ENCODE measurements around the gene GRIN1. TPM values are rescaled to one million over a fixed set of nuclear protein-coding genes. Genes with fewer than 3 reads are reported as not detected.

Gene GRIN1
- total RNA-seq, 1 experiment from 2014 or later, result not detected

GRCh38 chr9:137184881-137185660 is 46.1 kb downstream of the GRIN1 start:
- DNase-seq, result no peak
- Histone ChIP-seq H3K9me3 (ENCODE audit: insufficient read depth, low read depth) (no peaks in the 10 kb centered on the region), H3K79me2 (ENCODE audit: low read depth) (peaks cover 28% of the 10 kb centered on the region), H3K27me3 (ENCODE audit: insufficient read depth, low read depth) (no peaks in the 10 kb centered on the region), H4K20me1 (ENCODE audit: insufficient read depth) (peaks cover 8% of the 10 kb centered on the region), H3K36me3 (ENCODE audit: low read depth) (no peaks in the 10 kb centered on the region), H2AFZ (no peak overlapping the region), H3K4me1 (replicated peaks; ENCODE audit: insufficient read depth) (peaks cover 23% of the 10 kb centered on the region), H3K4me2 (no peak overlapping the region), H3K9me2 (ENCODE audit: insufficient read depth) (no peaks in the 10 kb centered on the region), H3K4me3 (no peak overlapping the region), H3K27ac (no peak overlapping the region), H3F3A (ENCODE audit: insufficient read depth, low read depth) (peaks cover 16% of the 10 kb centered on the region)
- POLR2A ChIA-PET (ENCODE audit: unreplicated experiment), result no interaction called here
- no TSS peak for BruUV-seq (replicated peaks)
- intact Hi-C loops (cut with micrococcal nuclease; ENCODE audit: unreplicated experiment), result no loop called here
- TF ChIP-seq CTCF (conservative IDR thresholded peaks at IDR 0.05) (no peak), EZH2 (IDR thresholded peaks at IDR 0.05; ENCODE audit: low read depth) (no peak)
- CTCF ChIA-PET, result no interaction called here

- ChIA-PET CTCF (no interaction called here), POLR2A (ENCODE audit: unreplicated experiment) (no interaction called here)
- intact Hi-C loops (cut with micrococcal nuclease; ENCODE audit: unreplicated experiment), result no loop called here
- Histone ChIP-seq H3F3A (ENCODE audit: insufficient read depth, low read depth) (peaks cover 18% of the 10 kb centered on the region), H3K4me2 (no peak overlapping the region), H2AFZ (no peak overlapping the region), H3K79me2 (ENCODE audit: low read depth) (peaks cover 30% of the 10 kb centered on the region), H3K4me3 (no peak overlapping the region), H3K36me3 (ENCODE audit: low read depth) (no peaks in the 10 kb centered on the region), H3K27ac (no peak overlapping the region), H3K27me3 (ENCODE audit: insufficient read depth, low read depth) (no peaks in the 10 kb centered on the region), H4K20me1 (ENCODE audit: insufficient read depth) (peaks cover 11% of the 10 kb centered on the region), H3K9me2 (ENCODE audit: insufficient read depth) (no peaks in the 10 kb centered on the region), H3K9me3 (ENCODE audit: insufficient read depth, low read depth) (no peaks in the 10 kb centered on the region), H3K4me1 (replicated peaks; ENCODE audit: insufficient read depth) (peaks cover 32% of the 10 kb centered on the region)
- DNase-seq, result no peak
- TF ChIP-seq EZH2 (IDR thresholded peaks at IDR 0.05; ENCODE audit: low read depth) (no peak), CTCF (conservative IDR thresholded peaks at IDR 0.05) (no peak)
- BruUV-seq (replicated peaks), result no TSS peak
Measured at GRCh38 chr9:137185921-137186320, 47.0 kb downstream of the GRIN1 start.

GRCh38 chr9:137186385-137186784 is 47.4 kb downstream of the GRIN1 start:
- intact Hi-C loops (cut with micrococcal nuclease; ENCODE audit: unreplicated experiment), result no loop called here
- Histone ChIP-seq H2AFZ (no peak overlapping the region), H3K36me3 (ENCODE audit: low read depth) (no peaks in the 10 kb centered on the region), H3F3A (ENCODE audit: insufficient read depth, low read depth) (peaks cover 18% of the 10 kb centered on the region), H4K20me1 (ENCODE audit: insufficient read depth) (peaks cover 11% of the 10 kb centered on the region), H3K27me3 (ENCODE audit: insufficient read depth, low read depth) (no peaks in the 10 kb centered on the region), H3K4me1 (replicated peaks; ENCODE audit: insufficient read depth) (peaks cover 33% of the 10 kb centered on the region), H3K27ac (no peak overlapping the region), H3K4me3 (no peak overlapping the region), H3K9me2 (ENCODE audit: insufficient read depth) (no peaks in the 10 kb centered on the region), H3K9me3 (ENCODE audit: insufficient read depth, low read depth) (no peaks in the 10 kb centered on the region), H3K79me2 (ENCODE audit: low read depth) (peaks cover 30% of the 10 kb centered on the region), H3K4me2 (peak overlapping the region; percentile 92; the same call in 1 of the 2 replicates)
- no TSS peak for BruUV-seq (replicated peaks)
- ChIA-PET CTCF (no interaction called here), POLR2A (ENCODE audit: unreplicated experiment) (no interaction called here)
- DNase-seq, result no peak
- no peak for TF ChIP-seq EZH2 (IDR thresholded peaks at IDR 0.05; ENCODE audit: low read depth)
- TF ChIP-seq CTCF (conservative IDR thresholded peaks at IDR 0.05), result no peak
